Kidney (tissue), 14 donors: ENCODE measurements around the gene ACVR1C. TPM values are rescaled to one million over a fixed set of nuclear protein-coding genes. Genes with fewer than 3 reads are reported as not detected.

Source experiments
- DNase-seq, 5 donors: peaks; one replicate each; pipeline ENCODE4 v3.0.0-alpha.2; 2013 to 2020
- FAIRE-seq: peaks from 2 replicates; lab custom pipeline; 2012; peaks lifted over from hg19 to GRCh38; lab: Jason Lieb, UNC
- H3K27ac ChIP-seq, 2 donors: one replicate each; pipeline ENCODE4 v1.7.0; 2013; ENCODE audit warnings: low read depth in 2 of 2, low read length in 2 of 2, inconsistent platforms in 1 of 2
- H3K27me3 ChIP-seq: one replicate; pipeline ENCODE4 v1.7.1; 2013; ENCODE audit warnings: low read length, inconsistent platforms; ENCODE audit not compliant: control insufficient read depth, insufficient read depth
- H3K36me3 ChIP-seq, 3 donors: one replicate each; pipeline versions ENCODE4 v1.7.0 to v1.7.1; 2013; ENCODE audit warnings: low read length in 3 of 3, control low read depth in 1 of 3, inconsistent platforms in 1 of 3; ENCODE audit not compliant: insufficient read depth in 3 of 3, control insufficient read depth in 2 of 3
- H3K4me1 ChIP-seq, 3 donors: one replicate each; pipeline versions ENCODE4 v1.7.0 to v1.7.1; 2013; ENCODE audit warnings: low read length in 3 of 3, inconsistent platforms in 1 of 3, low read depth in 1 of 3; ENCODE audit not compliant: control insufficient read depth in 2 of 3, insufficient read depth in 2 of 3
- H3K4me3 ChIP-seq, 3 donors: one replicate each; pipeline versions ENCODE4 v1.7.0 to v1.8.1; 2013; ENCODE audit warnings: low read length in 3 of 3, control low read depth in 1 of 3, inconsistent platforms in 1 of 3
- H3K9ac ChIP-seq, 3 donors: one replicate each; pipeline versions ENCODE4 v1.7.0 to v1.7.1; 2013; ENCODE audit warnings: low read length in 3 of 3, control low read depth in 1 of 3, inconsistent platforms in 1 of 3
- H3K9me3 ChIP-seq, 3 donors: one replicate each; pipeline versions ENCODE4 v1.7.0 to v1.7.1; 2013; ENCODE audit warnings: low read length in 3 of 3, control low read depth in 1 of 3, inconsistent platforms in 1 of 3; ENCODE audit not compliant: control insufficient read depth in 2 of 3, insufficient read depth in 1 of 3
- CTCF ChIP-seq: IDR thresholded peaks from 3 replicates; pipeline ENCODE4 v1.5.1; 2012; ENCODE audit warnings: mild to moderate bottlenecking, moderate library complexity, borderline replicate concordance; ENCODE audit not compliant: insufficient read depth; ENCODE audit errors: extremely low read depth
- intact Hi-C: fragments of 100-400 bp; cut with DNase I; formaldehyde crosslinking; loops from one replicate; pipeline ENCODE4 v1.11.1; 2022
- polyA plus RNA-seq: library from polyadenylated mRNA; stranded (reverse); fragments of 350-450 nt; fragmentation: Illumina TruSeq; extraction: RNeasy Lipid Tissue Mini Kit (QIAGEN cat#74804); gene quantifications from one replicate; pipeline ENCODE4 v1.2.3, GENCODE V29; 2014; ENCODE audit warnings: low read depth, low replicate concordance; ENCODE audit not compliant: insufficient read depth
- total RNA-seq: library from RNA; stranded (reverse); fragmentation: NEBNext Ultra II Directional; extraction: Animal tissue kit (Norgen Biotek cat#: 25700); gene quantifications from one replicate; pipeline ENCODE4 v1.2.1, GENCODE V29; 2021
- donor health status: control.
- donor health status: control.
- donor health status: control.
- donor health status: control.
- donor health status: control.
- donor health status: DM: yes; HTN: yes; CAD: no.
- donor health status: Normal renal cell carcinoma (clear cell type).

ACVR1C gene
- total and polyA plus RNA-seq, 2 donors from 2014 or later: 0.28 to 0.79 TPM

- H3K4me1 ChIP-seq: peaks cover 0 to 10% (median 4%) of the 10 kb centered on the region in 3 donors
- H3K27ac ChIP-seq: no peak overlapping the region
- H3K9me3 ChIP-seq: no peaks in the 10 kb centered on the region
- H3K27me3 ChIP-seq: no peaks in the 10 kb centered on the region
- FAIRE-seq (no peak), DNase-seq (no peak)
- H3K4me3 ChIP-seq: no peak overlapping the region
- TF ChIP-seq CTCF: no peak
- H3K36me3 ChIP-seq: no peaks in the 10 kb centered on the region
- intact Hi-C loops: no loop called here
- H3K9ac ChIP-seq: no peak overlapping the region
Observed at GRCh38 chr2:157486596-157487270, 141.9 kb downstream of the ACVR1C start.

- intact Hi-C loops: no loop called here
- DNase-seq: peak in 1 of 5 donors; percentile 57
- Histone ChIP-seq H3K4me3 (no peak overlapping the region), H3K36me3 (no peaks in the 10 kb centered on the region), H3K9me3 (no peaks in the 10 kb centered on the region), H3K27ac (no peak overlapping the region), H3K9ac (no peak overlapping the region), H3K4me1 (peaks cover 0 to 2% (median 0%) of the 10 kb centered on the region in 3 donors), H3K27me3 (no peaks in the 10 kb centered on the region)
- no peak for TF ChIP-seq CTCF
- no peak for FAIRE-seq
Observed at GRCh38 chr2:157480182-157480961, 148.3 kb downstream of the ACVR1C start.

- FAIRE-seq: no peak
- peaks cover 0 to 2% (median 0%) of the 10 kb centered on the region in 3 donors for H3K4me1 ChIP-seq
- H3K27ac ChIP-seq: no peak overlapping the region
- H3K9ac ChIP-seq: no peak overlapping the region
- no peak overlapping the region for H3K4me3 ChIP-seq
- DNase-seq: no peak
- intact Hi-C loops: no loop called here
- no peaks in the 10 kb centered on the region for H3K36me3 ChIP-seq
- no peak for TF ChIP-seq CTCF
- H3K9me3 ChIP-seq: no peaks in the 10 kb centered on the region
- no peaks in the 10 kb centered on the region for H3K27me3 ChIP-seq
Observed at GRCh38 chr2:157479081-157480027, 149.3 kb downstream of the ACVR1C start.
